Testis (tissue), 2 donors: ENCODE measurements around the gene EPB41.

Experiments used
- POLR2A ChIP-seq: fragments of 450-650 bp; IDR thresholded peaks from one replicate; pipeline ENCODE4 v1.6.1; 2017; ENCODE audit warnings: antibody characterized with exemption, mild to moderate bottlenecking, moderate library complexity
- TF ChIP-seq, protein P1 (sequence below), 3 experiments: fragments of 450-650 bp in 2 of 3; fragments of 200-600 bp in 1 of 3; sonication (generic) in 1 of 3; IDR thresholded peaks; one replicate each; pipeline ENCODE4 v1.5.1; 2016 to 2019; ENCODE audit warnings: antibody characterized with exemption in 3 of 3, mild to moderate bottlenecking in 2 of 3, moderate library complexity in 1 of 3

DNA sequence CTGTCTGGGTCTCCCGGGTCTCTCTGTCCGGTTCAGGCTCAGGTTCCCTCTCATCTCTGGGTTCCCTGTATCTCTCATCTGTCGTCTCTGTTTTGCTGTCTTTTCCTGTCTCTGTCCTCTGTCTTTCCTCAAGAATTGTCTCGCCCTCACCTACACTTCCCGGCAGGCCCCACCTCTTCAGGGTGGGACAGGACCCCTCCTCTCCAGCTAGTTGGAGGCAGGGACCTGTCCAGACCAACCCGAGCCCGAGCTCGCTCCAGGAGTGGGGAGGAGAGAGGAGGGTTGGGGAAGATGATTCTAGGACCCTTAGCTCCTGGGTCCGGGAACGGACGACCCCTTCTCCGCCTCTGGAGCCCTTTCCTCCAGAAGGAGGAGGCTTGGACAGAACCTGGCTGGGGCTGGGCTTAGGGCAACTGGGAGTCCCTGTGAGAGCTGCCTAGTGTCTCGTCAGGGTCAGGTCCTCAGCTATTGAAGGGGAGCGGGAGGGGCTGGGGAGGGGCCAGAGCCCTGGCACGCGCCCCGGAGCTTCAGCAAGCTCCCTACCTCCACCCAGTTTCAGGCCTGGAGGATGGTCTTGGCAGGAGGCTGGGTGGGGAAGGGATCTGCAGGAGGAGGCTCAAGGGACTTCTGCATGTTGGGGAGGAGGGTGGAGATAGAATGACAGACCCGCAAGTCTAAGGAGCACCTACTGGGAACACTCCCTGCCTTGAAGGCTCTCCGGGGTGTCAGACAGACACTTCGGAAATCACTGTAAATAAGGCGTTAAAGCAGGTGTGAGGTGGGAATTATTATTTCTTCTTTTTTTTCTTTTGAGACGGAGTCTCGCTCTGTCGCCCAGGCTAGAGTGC lies 26.3 kb upstream of the EPB41 start:
- TF ChIP-seq, protein P1, sequence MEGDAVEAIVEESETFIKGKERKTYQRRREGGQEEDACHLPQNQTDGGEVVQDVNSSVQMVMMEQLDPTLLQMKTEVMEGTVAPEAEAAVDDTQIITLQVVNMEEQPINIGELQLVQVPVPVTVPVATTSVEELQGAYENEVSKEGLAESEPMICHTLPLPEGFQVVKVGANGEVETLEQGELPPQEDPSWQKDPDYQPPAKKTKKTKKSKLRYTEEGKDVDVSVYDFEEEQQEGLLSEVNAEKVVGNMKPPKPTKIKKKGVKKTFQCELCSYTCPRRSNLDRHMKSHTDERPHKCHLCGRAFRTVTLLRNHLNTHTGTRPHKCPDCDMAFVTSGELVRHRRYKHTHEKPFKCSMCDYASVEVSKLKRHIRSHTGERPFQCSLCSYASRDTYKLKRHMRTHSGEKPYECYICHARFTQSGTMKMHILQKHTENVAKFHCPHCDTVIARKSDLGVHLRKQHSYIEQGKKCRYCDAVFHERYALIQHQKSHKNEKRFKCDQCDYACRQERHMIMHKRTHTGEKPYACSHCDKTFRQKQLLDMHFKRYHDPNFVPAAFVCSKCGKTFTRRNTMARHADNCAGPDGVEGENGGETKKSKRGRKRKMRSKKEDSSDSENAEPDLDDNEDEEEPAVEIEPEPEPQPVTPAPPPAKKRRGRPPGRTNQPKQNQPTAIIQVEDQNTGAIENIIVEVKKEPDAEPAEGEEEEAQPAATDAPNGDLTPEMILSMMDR (IDR thresholded peaks at IDR 0.05) = no peak
- no peak for TF ChIP-seq POLR2A
